Measurements from ENCODE around the gene CD68.

Gene CD68

DNA sequence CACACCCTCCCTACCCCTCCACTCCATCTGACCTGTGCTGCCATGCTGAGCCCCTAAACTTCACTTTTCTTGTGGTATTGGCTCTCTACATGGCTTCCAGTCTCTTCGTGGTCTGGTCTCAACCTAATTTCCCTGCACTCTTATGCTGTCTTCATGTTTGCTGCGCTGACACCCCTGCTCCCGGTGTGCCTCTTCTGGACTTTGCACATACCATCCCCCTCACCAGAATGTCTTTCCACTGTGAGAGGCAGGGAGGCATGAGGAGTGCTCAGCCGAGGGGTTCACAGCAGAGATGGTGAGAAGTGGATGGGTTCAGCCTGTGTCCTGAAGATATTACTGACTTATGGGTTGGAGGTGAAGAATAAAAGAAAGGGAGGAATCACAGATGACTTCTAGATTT, 28.0 kb upstream of the CD68 start:
- H3K9me3 ChIP-seq (ENCODE audit: control insufficient read depth, insufficient read depth, low read depth, low read length): no peaks in the 10 kb centered on the region
- peaks cover 6% of the 10 kb centered on the region; the same call in 1 of the 2 replicates for H3K4me1 ChIP-seq (ENCODE audit: control insufficient read depth, insufficient read depth, low read length)
- no peaks in the 10 kb centered on the region for H3K36me3 ChIP-seq (ENCODE audit: control insufficient read depth, insufficient read depth, low read length)
- no peak overlapping the region for H3K27ac ChIP-seq (ENCODE audit: low read depth, low read length)
- no peak overlapping the region for H3K4me3 ChIP-seq (ENCODE audit: low read depth, low read length)
- H3K9ac ChIP-seq (ENCODE audit: low read length): no peak overlapping the region
- H3K27me3 ChIP-seq (ENCODE audit: control insufficient read depth, insufficient read depth, low read length): no peaks in the 10 kb centered on the region

GRCh38 chr17:7552621-7553051, 26.8 kb upstream of the CD68 start:
- Histone ChIP-seq H3K27ac (ENCODE audit: low read depth, low read length) (no peak overlapping the region), H3K4me1 (ENCODE audit: control insufficient read depth, insufficient read depth, low read length) (peaks cover 14% of the 10 kb centered on the region)

DNA sequence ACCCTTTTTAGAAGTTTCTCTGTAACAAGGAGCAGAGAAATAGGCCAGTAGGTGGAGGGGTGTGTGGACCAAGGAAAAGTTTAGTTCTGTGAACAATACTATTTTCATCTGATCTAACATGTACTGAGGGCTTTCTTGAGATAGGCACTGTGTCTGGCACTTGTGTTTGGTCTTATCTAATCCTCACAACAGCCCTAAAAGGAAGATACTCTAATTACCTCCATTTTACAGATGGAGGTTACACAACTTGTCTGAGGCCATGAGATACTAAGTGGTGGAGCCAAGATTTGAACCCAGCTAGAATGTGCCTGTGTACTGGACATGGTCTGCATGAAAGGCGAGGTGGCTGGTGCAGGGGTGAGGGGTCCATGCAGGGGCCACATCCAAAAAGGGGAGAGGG, 26.1 kb upstream of the CD68 start:
- Histone ChIP-seq H3K27ac (ENCODE audit: low read depth, low read length) (no peak overlapping the region), H3K27me3 (ENCODE audit: control insufficient read depth, insufficient read depth, low read length) (no peaks in the 10 kb centered on the region), H3K9me3 (ENCODE audit: control insufficient read depth, insufficient read depth, low read depth, low read length) (no peaks in the 10 kb centered on the region), H3K36me3 (ENCODE audit: control insufficient read depth, insufficient read depth, low read length) (no peaks in the 10 kb centered on the region), H3K4me1 (ENCODE audit: control insufficient read depth, insufficient read depth, low read length) (peaks cover 19% of the 10 kb centered on the region), H3K4me3 (ENCODE audit: low read depth, low read length) (no peak overlapping the region), H3K9ac (ENCODE audit: low read length) (no peak overlapping the region)

More at GRCh38 chr17:7552621-7553051, 26.8 kb upstream of the CD68 start:
- Histone ChIP-seq H3K9ac (ENCODE audit: low read length) (no peak overlapping the region), H3K36me3 (ENCODE audit: control insufficient read depth, insufficient read depth, low read length) (no peaks in the 10 kb centered on the region), H3K9me3 (ENCODE audit: control insufficient read depth, insufficient read depth, low read depth, low read length) (no peaks in the 10 kb centered on the region), H3K27me3 (ENCODE audit: control insufficient read depth, insufficient read depth, low read length) (no peaks in the 10 kb centered on the region), H3K4me3 (ENCODE audit: low read depth, low read length) (no peak overlapping the region)

GRCh38 chr17:7555320-7555948, 24.0 kb upstream of the CD68 start:
- H3K27ac ChIP-seq (ENCODE audit: low read depth, low read length): no peak overlapping the region
- H3K9ac ChIP-seq (ENCODE audit: low read length): no peak overlapping the region
- peaks cover 35% of the 10 kb centered on the region for H3K4me1 ChIP-seq (ENCODE audit: control insufficient read depth, insufficient read depth, low read length)
- H3K36me3 ChIP-seq (ENCODE audit: control insufficient read depth, insufficient read depth, low read length): no peaks in the 10 kb centered on the region
- no peaks in the 10 kb centered on the region for H3K27me3 ChIP-seq (ENCODE audit: control insufficient read depth, insufficient read depth, low read length)
- H3K9me3 ChIP-seq (ENCODE audit: control insufficient read depth, insufficient read depth, low read depth, low read length): no peaks in the 10 kb centered on the region
- no peak overlapping the region for H3K4me3 ChIP-seq (ENCODE audit: low read depth, low read length)

DNA sequence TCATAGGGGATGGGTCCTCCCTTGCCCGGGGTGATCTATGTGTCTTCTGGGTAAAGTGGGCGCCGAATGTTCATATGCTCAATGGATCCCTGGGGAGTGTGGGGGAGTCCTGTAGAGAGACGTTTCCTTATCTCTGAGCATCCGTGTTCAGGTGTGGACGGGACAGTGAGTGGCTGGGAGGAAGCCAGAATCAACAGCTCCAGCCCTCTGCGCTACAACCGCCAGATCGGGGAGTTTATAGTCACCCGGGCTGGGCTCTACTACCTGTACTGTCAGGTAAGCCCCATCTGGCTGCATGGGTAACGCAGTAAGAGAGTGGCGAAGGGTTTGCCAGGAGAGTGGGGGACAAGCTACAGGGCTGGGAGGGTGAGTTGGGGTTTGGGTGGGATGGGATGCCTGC, 22.8 kb upstream of the CD68 start:
- H3K27ac ChIP-seq (ENCODE audit: low read depth, low read length): no peak overlapping the region
- no peak overlapping the region for H3K4me3 ChIP-seq (ENCODE audit: low read depth, low read length)
- H3K36me3 ChIP-seq (ENCODE audit: control insufficient read depth, insufficient read depth, low read length): no peaks in the 10 kb centered on the region
- no peaks in the 10 kb centered on the region for H3K27me3 ChIP-seq (ENCODE audit: control insufficient read depth, insufficient read depth, low read length)
- H3K9ac ChIP-seq (ENCODE audit: low read length): no peak overlapping the region
- peaks cover 39% of the 10 kb centered on the region for H3K4me1 ChIP-seq (ENCODE audit: control insufficient read depth, insufficient read depth, low read length)
- H3K9me3 ChIP-seq (ENCODE audit: control insufficient read depth, insufficient read depth, low read depth, low read length): no peaks in the 10 kb centered on the region

DNA sequence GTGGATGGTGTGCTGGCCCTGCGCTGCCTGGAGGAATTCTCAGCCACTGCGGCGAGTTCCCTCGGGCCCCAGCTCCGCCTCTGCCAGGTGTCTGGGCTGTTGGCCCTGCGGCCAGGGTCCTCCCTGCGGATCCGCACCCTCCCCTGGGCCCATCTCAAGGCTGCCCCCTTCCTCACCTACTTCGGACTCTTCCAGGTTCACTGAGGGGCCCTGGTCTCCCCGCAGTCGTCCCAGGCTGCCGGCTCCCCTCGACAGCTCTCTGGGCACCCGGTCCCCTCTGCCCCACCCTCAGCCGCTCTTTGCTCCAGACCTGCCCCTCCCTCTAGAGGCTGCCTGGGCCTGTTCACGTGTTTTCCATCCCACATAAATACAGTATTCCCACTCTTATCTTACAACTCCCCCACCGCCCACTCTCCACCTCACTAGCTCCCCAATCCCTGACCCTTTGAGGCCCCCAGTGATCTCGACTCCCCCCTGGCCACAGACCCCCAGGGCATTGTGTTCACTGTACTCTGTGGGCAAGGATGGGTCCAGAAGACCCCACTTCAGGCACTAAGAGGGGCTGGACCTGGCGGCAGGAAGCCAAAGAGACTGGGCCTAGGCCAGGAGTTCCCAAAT, 22.2 kb upstream of the CD68 start:
- Histone ChIP-seq H3K4me1 (ENCODE audit: control insufficient read depth, insufficient read depth, low read length) (peaks cover 39% of the 10 kb centered on the region), H3K4me3 (ENCODE audit: low read depth, low read length) (no peak overlapping the region), H3K27me3 (ENCODE audit: control insufficient read depth, insufficient read depth, low read length) (no peaks in the 10 kb centered on the region), H3K9me3 (ENCODE audit: control insufficient read depth, insufficient read depth, low read depth, low read length) (no peaks in the 10 kb centered on the region), H3K36me3 (ENCODE audit: control insufficient read depth, insufficient read depth, low read length) (no peaks in the 10 kb centered on the region), H3K9ac (ENCODE audit: low read length) (no peak overlapping the region), H3K27ac (ENCODE audit: low read depth, low read length) (no peak overlapping the region)

DNA sequence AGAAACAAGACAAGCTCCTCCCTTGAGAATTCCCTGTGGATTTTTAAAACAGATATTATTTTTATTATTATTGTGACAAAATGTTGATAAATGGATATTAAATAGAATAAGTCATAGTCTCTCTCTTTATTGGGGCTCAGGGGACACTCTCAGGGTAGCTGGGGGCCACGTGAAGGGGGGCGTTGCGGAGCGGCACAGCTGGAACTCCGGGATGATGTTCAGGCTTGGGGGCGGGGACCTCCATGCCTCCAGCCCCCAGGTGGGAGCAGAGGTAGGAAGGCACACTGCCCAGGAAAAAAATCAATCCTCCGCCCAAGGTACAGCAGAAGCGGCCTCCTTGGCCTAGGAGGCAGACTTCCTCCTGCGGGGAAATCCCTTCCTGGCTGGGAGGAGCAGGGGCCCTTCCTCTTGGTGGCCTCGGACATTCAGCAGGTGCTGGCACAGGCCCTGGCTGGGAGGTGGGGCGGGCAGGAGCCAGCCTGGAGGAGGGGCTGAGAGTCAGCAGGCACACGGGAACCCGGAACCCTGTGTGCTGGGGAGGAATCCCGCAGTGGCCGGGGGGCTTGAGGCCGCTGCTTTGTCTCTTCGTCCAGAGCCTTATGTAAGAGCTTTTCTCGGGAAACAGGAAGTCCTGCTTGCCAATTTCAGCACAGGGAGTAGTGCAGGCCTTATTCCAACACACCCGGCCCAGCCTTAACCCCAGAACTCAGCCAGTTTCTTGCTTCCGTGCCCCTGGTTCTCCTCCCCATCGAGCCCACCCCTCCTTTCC, 21.5 kb upstream of the CD68 start:
- peak overlapping the region; percentile 33 for H3K4me3 ChIP-seq (ENCODE audit: low read depth, low read length)
- no peak overlapping the region for H3K27ac ChIP-seq (ENCODE audit: low read depth, low read length)
- H3K9ac ChIP-seq (ENCODE audit: low read length): peak overlapping the region; percentile 31
- no peaks in the 10 kb centered on the region for H3K9me3 ChIP-seq (ENCODE audit: control insufficient read depth, insufficient read depth, low read depth, low read length)
- H3K4me1 ChIP-seq (ENCODE audit: control insufficient read depth, insufficient read depth, low read length): peaks cover 39% of the 10 kb centered on the region
- H3K27me3 ChIP-seq (ENCODE audit: control insufficient read depth, insufficient read depth, low read length): no peaks in the 10 kb centered on the region
- no peaks in the 10 kb centered on the region for H3K36me3 ChIP-seq (ENCODE audit: control insufficient read depth, insufficient read depth, low read length)

- peak within 1 kb of the TSS; percentile 31 for H3K9ac ChIP-seq (ENCODE audit: low read length)
- H3K36me3 ChIP-seq (ENCODE audit: control insufficient read depth, insufficient read depth, low read length): peaks cover 3% of the 10 kb centered on the region
- no peaks in the 10 kb centered on the region for H3K9me3 ChIP-seq (ENCODE audit: control insufficient read depth, insufficient read depth, low read depth, low read length)
- H3K27me3 ChIP-seq (ENCODE audit: control insufficient read depth, insufficient read depth, low read length): no peaks in the 10 kb centered on the region
- peaks cover 39% of the 10 kb centered on the region for H3K4me1 ChIP-seq (ENCODE audit: control insufficient read depth, insufficient read depth, low read length)
- H3K4me3 ChIP-seq (ENCODE audit: low read depth, low read length): peak within 1 kb of the TSS; percentile 33
- no peak within 1 kb of the TSS for H3K27ac ChIP-seq (ENCODE audit: low read depth, low read length)
Measured at GRCh38 chr17:7558544-7559319, 20.7 kb upstream of the CD68 start, which contains the start of gene TNFSF13. Gene TNFSF13 (plus strand): TSS chr17:7558750. CDS start chr17:7559040, 290 bp downstream.

DNA sequence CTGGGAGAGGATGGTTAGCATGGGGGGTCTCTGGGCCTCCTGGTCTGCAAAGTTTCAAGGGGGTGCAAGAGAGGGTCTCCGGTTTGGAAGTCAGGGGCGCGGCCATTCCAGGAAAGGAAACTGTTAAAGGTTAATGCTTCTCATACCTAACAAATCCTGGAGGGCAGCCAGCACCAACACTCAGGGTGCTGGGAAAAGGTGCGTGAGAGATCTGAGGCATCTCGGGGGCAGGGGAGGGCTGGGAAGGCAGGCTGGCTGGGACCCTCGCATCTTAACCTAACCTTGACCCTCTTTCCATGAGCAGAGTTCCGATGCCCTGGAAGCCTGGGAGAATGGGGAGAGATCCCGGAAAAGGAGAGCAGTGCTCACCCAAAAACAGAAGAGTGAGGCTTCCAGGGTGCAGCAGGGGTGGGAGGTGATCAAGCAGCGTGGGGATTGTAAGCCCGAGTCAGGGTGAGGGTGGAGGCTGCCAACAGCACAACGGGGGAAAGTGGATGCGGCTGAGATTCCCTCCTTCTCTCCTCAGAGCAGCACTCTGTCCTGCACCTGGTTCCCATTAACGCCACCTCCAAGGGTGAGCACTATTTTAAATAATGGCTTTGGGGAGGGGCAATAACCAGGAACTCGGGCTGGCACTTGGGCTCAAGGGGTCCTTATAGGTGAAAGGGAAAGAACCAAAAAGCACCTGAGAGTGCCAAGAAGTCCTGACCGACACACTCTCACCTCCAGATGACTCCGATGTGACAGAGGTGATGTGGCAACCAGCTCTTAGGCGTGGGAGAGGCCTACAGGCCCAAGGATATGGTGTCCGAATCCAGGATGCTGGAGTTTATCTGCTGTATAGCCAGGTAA, 19.9 kb upstream of the CD68 start:
- Histone ChIP-seq H3K9ac (ENCODE audit: low read length) (no peak overlapping the region), H3K4me1 (ENCODE audit: control insufficient read depth, insufficient read depth, low read length) (peaks cover 39% of the 10 kb centered on the region), H3K9me3 (ENCODE audit: control insufficient read depth, insufficient read depth, low read depth, low read length) (no peaks in the 10 kb centered on the region), H3K27me3 (ENCODE audit: control insufficient read depth, insufficient read depth, low read length) (no peaks in the 10 kb centered on the region), H3K27ac (ENCODE audit: low read depth, low read length) (no peak overlapping the region), H3K36me3 (ENCODE audit: control insufficient read depth, insufficient read depth, low read length) (peaks cover 11% of the 10 kb centered on the region), H3K4me3 (ENCODE audit: low read depth, low read length) (peak overlapping the region; percentile 88; the same call in 1 of the 2 replicates)

Data from HUES6 (cell line).